Inflammatory macrophage (primary cell): ENCODE results near the gene GHRL.
A peak's percentile ranks its signal among the peaks of the same experiment; 100 is the strongest.

Source experiments
- DNase-seq, 2 donors: peaks; one replicate each; pipeline ENCODE4 v3.0.0-alpha.2; 2020 to 2022
- total RNA-seq, 18 experiments: gene quantifications; one replicate each; lab custom pipeline; 2026; ENCODE audit warnings: mixed read lengths in 6 of 18, inconsistent platforms in 2 of 18; lab: John Stamatoyannopoulos, UW

Gene GHRL
- 0.03 to 0.46 (median 0.22) reads per million in 18 experiments for total RNA-seq

DNA sequence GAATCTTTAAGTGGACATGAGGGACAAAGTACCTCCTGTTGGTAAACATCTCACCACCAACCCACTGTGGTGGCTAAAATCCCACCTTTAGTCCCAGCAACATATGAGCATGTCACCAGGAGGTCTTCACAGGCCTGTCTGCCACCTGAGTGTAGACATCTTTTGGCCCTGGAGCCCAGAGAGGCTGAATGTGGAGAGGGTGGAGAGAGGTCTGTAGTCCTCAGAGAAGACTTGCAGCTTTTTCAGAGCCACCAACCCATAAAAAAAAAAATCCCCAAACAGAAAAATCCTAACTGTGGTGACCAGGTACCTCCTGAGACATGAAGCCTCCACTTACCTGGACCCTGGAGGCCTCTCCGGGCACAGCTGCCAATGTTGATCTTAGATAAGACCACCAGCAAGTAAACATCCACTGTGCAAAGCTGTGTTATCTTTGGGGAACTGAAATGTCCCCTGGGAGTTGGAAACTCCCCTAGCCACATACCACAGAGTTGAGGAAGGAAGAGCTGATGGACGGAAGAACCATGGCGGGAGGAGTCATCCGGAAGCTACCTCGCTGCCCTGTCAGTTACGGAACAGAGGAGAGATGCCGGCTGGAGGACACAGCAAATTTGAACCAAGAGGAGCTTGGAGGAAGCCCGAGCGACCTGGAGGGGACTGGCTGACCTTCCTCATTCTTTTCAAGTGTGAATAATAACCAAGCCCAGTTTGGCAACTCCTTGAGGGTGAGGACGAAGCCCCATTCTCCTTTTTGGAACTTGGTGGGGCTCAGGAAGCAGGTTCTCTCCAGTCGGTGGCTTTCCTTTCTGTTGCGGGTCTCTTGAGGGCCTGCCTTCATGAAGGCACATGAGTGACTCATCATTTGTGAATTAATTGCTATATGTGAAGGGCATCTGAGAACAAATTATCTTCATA, at the start of gene GHRL:
GHRL (minus strand) TSS at position 443 of the 915 bp plus-strand sequence. CDS start 2,767 bp downstream, outside the sequence.
- peak; percentile 66 to 69 for DNase-seq

GRCh38 chr3:10341901-10342398, 49.2 kb upstream of the GHRL start:
- DNase-seq, result no peak

- no peak for DNase-seq
Observed at GRCh38 chr3:10340476-10340875, 47.7 kb upstream of the GHRL start.

GRCh38 chr3:10340046-10340445, 47.3 kb upstream of the GHRL start:
- DNase-seq, result no peak

DNA sequence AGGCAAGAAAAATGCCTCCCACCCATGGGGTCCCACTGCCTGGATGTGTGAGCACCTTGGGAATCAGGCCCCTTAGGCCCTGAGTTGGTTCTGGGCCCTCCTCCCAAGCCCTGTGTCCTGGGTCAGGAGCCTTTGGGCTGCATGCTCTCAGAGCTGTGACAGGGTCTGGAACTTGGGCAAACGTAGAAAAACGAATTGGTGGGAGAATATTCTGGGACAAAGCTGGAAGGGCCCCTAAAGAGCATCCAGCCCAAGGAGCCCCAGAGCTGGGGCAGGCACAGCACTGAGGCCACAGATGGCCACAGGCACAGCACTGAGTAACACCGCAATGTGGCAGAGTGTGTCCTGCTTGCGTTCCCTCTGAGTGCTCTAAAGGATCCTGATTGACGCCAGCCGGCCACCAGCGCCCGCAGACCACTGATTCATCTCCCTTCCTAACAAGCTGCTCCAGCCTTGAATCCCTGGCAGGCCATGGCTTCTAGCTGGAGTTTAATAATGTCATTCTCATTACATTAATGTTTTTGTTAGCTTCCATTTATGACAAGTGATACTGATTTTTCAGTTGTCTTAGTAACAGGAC, 46.7 kb upstream of the GHRL start:
- DNase-seq, result no peak

DNA sequence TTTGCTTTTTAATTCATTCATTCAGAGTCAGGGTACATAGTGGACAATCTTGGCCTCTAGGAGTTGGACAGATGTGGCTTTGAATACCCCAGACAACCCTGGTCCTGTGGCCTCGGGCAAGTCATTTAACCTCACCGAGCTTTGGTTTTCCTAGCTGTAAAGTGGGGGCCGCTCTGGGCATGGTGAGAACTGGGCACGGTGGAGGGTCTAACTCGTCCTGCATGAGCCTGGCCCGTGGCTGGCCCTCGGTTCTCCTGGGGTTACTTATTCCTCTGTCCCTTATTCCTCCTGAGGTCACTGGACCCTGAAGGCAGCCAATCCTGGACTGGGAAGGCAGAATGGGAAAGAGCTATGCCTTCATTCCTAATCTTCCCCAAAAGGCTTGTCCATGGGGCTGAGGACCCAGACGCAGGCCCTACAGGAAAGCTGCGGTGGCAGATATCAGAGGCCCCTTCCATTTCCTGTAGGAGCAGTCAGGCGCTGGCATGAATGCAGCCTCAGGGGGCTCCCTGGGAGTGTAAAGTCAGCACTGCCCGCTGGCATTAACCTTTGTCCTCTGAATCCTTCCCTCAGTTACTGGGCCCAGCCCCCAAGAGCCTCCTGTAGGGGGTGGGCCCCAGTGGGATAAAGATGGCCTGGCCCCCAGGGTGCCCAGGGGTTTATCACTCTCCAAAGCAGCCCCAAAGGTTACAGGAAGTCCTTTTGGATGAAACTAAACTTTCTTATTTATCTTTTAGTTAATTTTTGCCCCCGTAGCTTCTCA, 46.0 kb upstream of the GHRL start:
- no peak for DNase-seq

GRCh38 chr3:10338164-10338470, 45.4 kb upstream of the GHRL start:
- no peak for DNase-seq

GRCh38 chr3:10337323-10338163, 44.8 kb upstream of the GHRL start:
- no peak for DNase-seq

GRCh38 chr3:10336761-10337160, 44.0 kb upstream of the GHRL start:
- DNase-seq, result no peak

- DNase-seq, result no peak
Observed at GRCh38 chr3:10335871-10336622, 43.3 kb upstream of the GHRL start.

DNA sequence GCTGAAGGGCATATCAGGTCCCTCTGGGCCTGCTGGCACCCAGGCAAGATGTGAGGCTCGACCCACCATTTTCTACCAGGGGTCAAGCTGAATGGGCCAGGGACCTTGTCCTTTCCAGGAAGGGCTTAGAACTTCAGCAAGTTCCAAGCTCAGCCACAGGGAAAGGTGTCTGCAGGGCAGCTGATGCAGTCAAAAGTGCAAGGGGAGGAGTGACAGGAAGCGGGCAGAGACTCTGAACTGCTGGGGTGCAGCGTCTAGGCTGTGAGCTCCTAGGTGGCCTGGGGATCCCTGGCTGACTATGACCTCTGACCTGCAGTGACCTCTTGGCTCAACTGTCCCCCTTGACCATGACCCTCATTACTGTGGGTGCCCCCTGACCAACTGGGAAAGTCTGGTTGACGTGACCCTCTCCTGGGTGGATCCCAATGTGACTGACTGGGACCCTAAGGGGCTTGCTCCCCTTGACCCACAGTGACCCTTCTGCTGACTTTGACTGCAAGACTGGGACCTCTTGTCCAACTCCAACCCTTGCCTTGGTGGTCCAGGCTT, 42.5 kb upstream of the GHRL start:
- no peak for DNase-seq

DNA sequence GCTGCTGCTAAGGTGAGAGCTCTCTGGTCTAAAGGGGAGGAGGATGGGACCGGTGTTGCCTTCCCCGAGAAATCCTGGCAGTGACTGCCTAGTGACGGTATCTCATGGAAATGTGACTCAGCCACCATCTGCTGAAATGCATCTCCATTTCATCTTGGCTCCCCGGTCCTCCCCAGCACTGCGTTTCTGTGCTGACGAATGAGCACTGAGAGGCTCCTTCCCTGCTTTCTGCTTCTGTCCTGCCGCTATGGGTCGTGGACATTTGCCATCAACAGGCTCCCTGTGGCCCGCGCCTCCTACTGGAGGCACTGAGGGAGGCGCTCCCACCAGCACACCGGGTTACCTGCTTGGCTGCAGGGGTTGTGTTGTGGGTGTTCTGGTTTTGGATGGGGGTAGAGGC, 41.7 kb upstream of the GHRL start:
- no peak for DNase-seq

DNA sequence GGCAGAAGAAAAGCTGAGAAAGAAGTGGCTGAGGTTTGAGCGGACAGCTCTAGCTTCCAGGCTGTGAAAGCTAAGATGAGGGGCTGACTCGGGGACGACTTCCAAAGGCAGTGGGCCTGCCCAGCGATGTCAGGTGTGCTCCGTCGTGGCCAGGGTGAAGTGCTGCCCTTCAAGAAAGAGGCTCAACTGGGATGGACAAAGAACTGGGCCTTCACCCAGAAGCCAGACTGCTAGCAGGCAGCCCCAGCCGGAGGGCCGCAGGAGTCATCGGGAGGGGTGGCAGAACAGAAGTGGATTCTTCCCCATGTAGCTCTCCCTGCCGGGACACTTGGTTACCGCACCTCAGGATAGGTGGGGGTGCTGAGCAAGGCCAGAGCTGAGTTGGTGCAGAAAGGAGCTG, 41.3 kb upstream of the GHRL start:
- no peak for DNase-seq

DNA sequence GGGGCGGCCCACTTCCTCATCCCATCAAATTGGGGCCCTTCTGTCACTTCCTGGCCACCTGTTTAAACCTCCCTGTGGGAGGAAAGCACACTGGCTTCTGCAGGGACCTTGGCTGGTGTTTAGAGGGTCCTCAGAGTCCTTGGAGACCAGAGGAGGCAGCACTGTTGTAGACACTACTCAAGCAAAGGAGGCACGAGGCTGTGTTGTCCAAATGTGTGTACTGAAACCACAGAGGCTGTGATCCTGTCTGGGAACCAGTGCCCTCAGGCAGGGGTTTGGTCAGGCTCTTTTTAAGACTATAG, 40.6 kb upstream of the GHRL start:
- DNase-seq, result no peak

DNA sequence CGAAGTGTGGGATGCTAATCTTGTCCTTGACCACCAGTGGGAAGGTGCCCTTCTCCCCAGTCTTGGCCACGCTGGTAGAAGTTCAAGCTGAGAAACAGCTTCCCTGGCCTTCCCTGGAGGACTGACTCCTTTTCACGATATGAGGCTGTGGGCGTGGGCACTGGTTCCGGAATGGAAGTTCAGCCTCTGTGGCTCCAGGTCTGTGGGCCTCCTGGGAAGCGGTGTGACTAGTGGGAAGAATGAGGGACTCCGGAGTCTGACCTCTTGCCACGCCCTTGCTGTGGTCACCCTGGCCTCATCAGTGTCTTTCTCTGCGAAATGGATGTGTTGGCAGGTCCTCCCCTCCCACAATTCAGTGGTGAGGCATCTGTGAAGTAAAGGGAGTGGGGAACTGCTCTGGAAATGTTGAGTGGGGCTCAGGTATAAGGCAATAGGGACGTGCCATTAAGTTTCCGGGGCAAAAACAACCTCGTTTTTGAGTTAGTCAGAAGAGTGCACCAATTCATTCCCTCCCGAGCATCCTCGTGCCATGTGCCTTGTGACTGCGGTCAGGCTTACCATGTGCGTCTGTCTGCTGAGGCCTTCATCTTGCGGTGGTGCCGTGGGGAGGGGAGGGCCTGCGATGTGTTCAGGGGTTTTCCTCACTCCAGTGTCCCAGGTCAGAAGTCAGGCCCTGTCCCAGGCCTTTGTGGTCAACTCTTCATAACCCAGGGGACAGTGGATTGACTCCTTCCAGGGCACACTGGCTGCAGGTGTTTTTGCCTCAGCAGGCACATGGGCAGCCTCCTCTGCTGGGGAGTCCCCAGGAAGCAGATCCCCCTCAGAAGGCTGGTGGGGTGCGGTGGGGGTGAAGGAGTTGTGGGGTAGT, 40.0 kb upstream of the GHRL start:
- DNase-seq, result no peak

DNA sequence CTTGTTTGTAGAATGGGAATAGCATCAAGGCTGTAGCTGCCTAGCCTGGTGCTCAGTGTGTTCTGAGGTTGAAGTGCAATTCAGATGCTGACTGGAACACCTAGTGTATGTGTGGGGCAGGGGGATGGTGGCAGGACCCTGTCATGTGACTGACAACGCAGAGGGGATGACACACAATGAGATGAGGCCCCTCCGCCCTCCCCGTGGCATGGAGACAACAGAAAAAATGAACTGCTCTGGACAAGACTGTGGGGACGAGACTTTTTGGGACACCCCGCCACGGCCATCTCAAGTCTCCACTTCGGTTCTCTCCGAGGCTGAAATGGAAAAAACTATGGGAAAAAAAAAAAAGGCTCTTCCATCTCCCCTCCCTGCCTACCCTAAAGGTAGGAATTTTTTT, 38.6 kb upstream of the GHRL start:
- DNase-seq, result no peak

GRCh38 chr3:10330319-10330718, 37.6 kb upstream of the GHRL start:
- no peak for DNase-seq

- DNase-seq, result no peak
Observed at GRCh38 chr3:10329495-10330015, 36.8 kb upstream of the GHRL start.

DNA sequence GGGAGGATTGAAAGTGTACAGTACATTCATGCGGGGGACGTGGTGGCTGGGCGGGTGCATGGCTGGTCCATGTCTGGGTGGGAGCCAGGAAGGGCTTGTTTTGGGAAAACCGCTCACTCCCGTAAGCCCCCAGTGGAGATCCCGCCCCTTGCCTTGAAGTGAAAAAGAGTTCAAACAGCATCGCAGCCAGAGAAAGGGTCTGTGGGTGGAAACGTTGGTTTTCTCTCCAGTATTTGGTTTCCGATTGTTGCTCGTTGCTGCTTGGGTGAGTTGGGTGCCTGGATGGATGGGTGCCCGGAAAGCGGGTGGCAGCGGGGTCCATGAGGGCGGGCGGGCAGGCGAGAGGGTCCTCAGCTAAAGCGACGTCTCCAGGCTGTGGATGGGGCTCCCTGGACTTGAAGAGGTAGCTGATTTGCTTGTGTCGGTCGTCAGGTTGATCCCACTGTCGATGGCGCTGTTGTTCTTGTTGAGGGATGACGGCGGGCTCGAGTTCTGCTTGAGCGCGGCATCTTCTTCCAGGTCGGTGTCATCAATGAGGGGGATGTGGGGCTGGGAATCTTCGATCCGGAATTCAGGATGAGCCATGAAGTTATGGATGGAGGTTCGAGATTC, 35.8 kb upstream of the GHRL start:
- DNase-seq, result no peak

DNA sequence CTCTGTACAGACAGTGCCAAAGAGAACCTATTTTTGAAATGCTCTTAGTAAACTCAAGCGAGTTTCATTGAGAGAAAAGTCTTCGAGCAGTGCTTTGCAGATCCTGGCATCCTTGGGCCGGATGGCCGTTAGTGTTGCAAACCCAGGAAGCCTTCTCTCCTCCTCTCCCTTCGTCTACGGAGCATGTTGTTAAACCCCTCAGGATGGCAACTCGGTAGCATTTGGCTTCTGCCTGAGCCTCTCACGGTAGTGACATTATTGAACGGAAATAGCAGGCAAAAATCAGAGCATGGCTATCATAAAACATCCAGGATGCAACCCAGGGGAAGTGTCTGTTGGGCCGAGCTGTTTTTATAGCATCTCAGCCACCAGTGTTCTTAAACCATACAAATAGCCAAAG, 34.8 kb upstream of the GHRL start:
- no peak for DNase-seq
